ENCODE data around the gene HECTD4. TPM values are rescaled to one million over a fixed set of nuclear protein-coding genes. Genes with fewer than 3 reads are reported as not detected.

Gene HECTD4
- total RNA-seq, 2 donors from 2014 or later, result 51.3 to 76.7 TPM

- no peak for DNase-seq (ENCODE audit: low spot score)
- Mint-ChIP-seq H3K4me3 (no peak overlapping the region), H3K9me3 (no peaks in the 10 kb centered on the region), H3K4me1 (ENCODE audit: low read depth in 2 of 2) (peaks cover 0 to 16% of the 10 kb centered on the region in 2 donors), H3K27ac (no peak overlapping the region), H3K27me3 (no peaks in the 10 kb centered on the region), H3K36me3 (no peaks in the 10 kb centered on the region)
- no peak for ATAC-seq
Observed at GRCh38 chr12:112333019-112333418, 49.2 kb downstream of the HECTD4 start.

DNA sequence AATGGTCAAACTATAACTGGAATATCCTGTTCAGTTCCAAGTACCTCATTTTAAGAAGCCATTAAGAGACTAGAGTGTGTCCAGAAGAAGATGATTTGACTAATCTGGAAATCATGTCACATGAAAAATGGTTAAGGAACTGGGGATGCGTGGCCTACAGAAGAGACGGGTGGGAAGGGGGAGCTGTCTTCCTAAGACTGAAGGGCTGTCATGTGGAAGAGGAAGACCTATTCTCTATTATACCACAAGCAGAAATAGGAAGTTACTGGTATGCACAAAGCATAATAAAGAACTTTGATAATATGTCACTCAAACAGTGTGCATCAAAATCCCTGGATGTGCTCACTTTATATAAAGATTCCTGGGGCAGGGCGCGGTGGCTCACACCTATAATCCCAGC, 50.3 kb downstream of the HECTD4 start:
- no peaks in the 10 kb centered on the region for H3K9me3 Mint-ChIP-seq
- H3K36me3 Mint-ChIP-seq, result no peaks in the 10 kb centered on the region
- DNase-seq (ENCODE audit: low spot score), result no peak
- ATAC-seq, result no peak
- H3K4me1 Mint-ChIP-seq (ENCODE audit: low read depth in 2 of 2), result peaks cover 0 to 10% of the 10 kb centered on the region in 2 donors
- no peaks in the 10 kb centered on the region for H3K27me3 Mint-ChIP-seq
- H3K4me3 Mint-ChIP-seq, result no peak overlapping the region
- H3K27ac Mint-ChIP-seq, result no peak overlapping the region

DNA sequence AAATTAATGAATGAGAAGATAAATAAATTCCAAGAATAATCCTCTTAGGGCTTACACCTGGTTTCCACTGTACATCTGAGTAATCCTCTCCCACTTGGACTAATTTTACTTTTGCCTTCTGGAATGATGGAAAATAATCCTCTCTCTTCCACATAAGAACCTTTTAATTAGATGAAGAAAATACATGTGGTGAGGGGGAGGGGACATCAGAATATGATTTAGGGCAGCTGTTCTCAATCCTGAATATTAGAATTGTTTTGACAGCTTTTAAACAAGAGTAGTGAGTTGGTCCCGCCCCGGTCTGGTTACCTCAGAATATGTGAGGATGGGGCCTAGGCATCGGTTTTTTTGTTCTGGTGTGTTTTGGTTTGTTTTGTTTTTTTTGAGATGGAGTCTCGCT, 51.5 kb downstream of the HECTD4 start:
- no peak overlapping the region for H3K4me3 Mint-ChIP-seq
- DNase-seq (ENCODE audit: low spot score) (no peak), ATAC-seq (no peak)
- no peaks in the 10 kb centered on the region for H3K9me3 Mint-ChIP-seq
- H3K36me3 Mint-ChIP-seq, result no peaks in the 10 kb centered on the region
- H3K4me1 Mint-ChIP-seq (ENCODE audit: low read depth in 2 of 2), result peaks cover 0 to 10% of the 10 kb centered on the region in 2 donors
- no peak overlapping the region for H3K27ac Mint-ChIP-seq
- no peaks in the 10 kb centered on the region for H3K27me3 Mint-ChIP-seq

GRCh38 chr12:112328456-112329124, 53.6 kb downstream of the HECTD4 start:
- ATAC-seq (no peak), DNase-seq (ENCODE audit: low spot score) (no peak)
- Mint-ChIP-seq H3K27me3 (no peaks in the 10 kb centered on the region), H3K36me3 (no peaks in the 10 kb centered on the region), H3K4me3 (no peak overlapping the region), H3K4me1 (ENCODE audit: low read depth in 2 of 2) (peaks cover 7 to 9% of the 10 kb centered on the region in 2 donors), H3K27ac (no peak overlapping the region), H3K9me3 (no peaks in the 10 kb centered on the region)

GRCh38 chr12:112327209-112327938, 54.9 kb downstream of the HECTD4 start:
- DNase-seq (ENCODE audit: low spot score) (no peak), ATAC-seq (no peak)
- no peaks in the 10 kb centered on the region for H3K9me3 Mint-ChIP-seq
- no peaks in the 10 kb centered on the region for H3K36me3 Mint-ChIP-seq
- H3K27me3 Mint-ChIP-seq, result no peaks in the 10 kb centered on the region
- H3K4me3 Mint-ChIP-seq, result no peak overlapping the region
- H3K4me1 Mint-ChIP-seq (ENCODE audit: low read depth in 2 of 2), result peaks cover 7 to 12% of the 10 kb centered on the region in 2 donors
- no peak overlapping the region for H3K27ac Mint-ChIP-seq

DNA sequence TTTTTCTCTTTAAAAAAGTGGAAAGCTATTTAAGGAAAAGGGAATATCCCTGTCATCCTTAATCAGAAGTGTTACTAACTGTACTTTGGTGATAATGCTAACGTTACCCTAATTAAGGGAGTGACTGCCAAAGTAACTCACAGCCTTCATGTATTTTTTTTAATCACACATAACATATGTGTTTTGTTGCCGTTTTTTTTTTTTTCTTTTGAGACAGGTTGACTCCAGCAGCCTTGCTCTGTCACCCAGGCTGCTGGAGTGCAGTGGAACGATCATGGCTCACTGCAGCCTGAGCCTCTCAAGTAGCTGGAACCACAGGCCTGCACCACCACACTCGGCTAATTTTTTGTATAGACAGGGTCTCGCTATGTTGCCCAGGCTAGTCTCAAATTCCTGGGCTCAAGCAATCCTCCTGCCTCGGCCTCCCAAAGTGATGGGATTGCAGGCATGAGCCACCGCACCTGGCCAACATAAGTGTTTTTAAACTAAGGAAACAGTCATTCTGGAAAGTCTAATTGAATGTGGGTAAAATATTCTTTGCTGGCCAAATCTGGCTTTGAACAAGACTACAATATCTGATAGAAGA, 56.5 kb downstream of the HECTD4 start:
- ATAC-seq, result no peak
- no peaks in the 10 kb centered on the region for H3K9me3 Mint-ChIP-seq
- no peak overlapping the region for H3K4me3 Mint-ChIP-seq
- no peaks in the 10 kb centered on the region for H3K27me3 Mint-ChIP-seq
- H3K4me1 Mint-ChIP-seq (ENCODE audit: low read depth in 2 of 2), result peaks cover 7 to 12% of the 10 kb centered on the region in 2 donors
- no peaks in the 10 kb centered on the region for H3K36me3 Mint-ChIP-seq
- no peak overlapping the region for H3K27ac Mint-ChIP-seq
- DNase-seq (ENCODE audit: low spot score), result no peak

- Mint-ChIP-seq H3K9me3 (no peaks in the 10 kb centered on the region), H3K27me3 (no peaks in the 10 kb centered on the region), H3K27ac (no peak overlapping the region), H3K4me3 (no peak overlapping the region), H3K36me3 (no peaks in the 10 kb centered on the region), H3K4me1 (ENCODE audit: low read depth in 2 of 2) (peaks cover 7 to 12% of the 10 kb centered on the region in 2 donors)
- ATAC-seq, result no peak
- DNase-seq (ENCODE audit: low spot score), result no peak
Observed at GRCh38 chr12:112325157-112325556, 57.1 kb downstream of the HECTD4 start.

- Mint-ChIP-seq H3K27me3 (no peaks in the 10 kb centered on the region), H3K27ac (no peak overlapping the region), H3K4me1 (ENCODE audit: low read depth in 2 of 2) (peaks cover 7 to 10% of the 10 kb centered on the region in 2 donors), H3K9me3 (no peaks in the 10 kb centered on the region), H3K4me3 (no peak overlapping the region), H3K36me3 (no peaks in the 10 kb centered on the region)
- DNase-seq (ENCODE audit: low spot score) (no peak), ATAC-seq (no peak)
Observed at GRCh38 chr12:112322882-112323547, 59.2 kb downstream of the HECTD4 start.

- no peaks in the 10 kb centered on the region for H3K27me3 Mint-ChIP-seq
- no peak for DNase-seq (ENCODE audit: low spot score)
- H3K9me3 Mint-ChIP-seq, result no peaks in the 10 kb centered on the region
- no peak for ATAC-seq
- no peaks in the 10 kb centered on the region for H3K36me3 Mint-ChIP-seq
- H3K27ac Mint-ChIP-seq, result no peak overlapping the region
- no peak overlapping the region for H3K4me3 Mint-ChIP-seq
- peaks cover 7 to 10% of the 10 kb centered on the region in 2 donors for H3K4me1 Mint-ChIP-seq (ENCODE audit: low read depth in 2 of 2)
Observed at GRCh38 chr12:112322441-112322840, 59.8 kb downstream of the HECTD4 start.

- ATAC-seq (no peak), DNase-seq (ENCODE audit: low spot score) (no peak)
- Mint-ChIP-seq H3K4me3 (no peak overlapping the region), H3K9me3 (no peaks in the 10 kb centered on the region), H3K27ac (no peak overlapping the region), H3K36me3 (no peaks in the 10 kb centered on the region), H3K27me3 (no peaks in the 10 kb centered on the region), H3K4me1 (ENCODE audit: low read depth in 2 of 2) (peaks cover 7 to 13% of the 10 kb centered on the region in 2 donors)
Observed at GRCh38 chr12:112321245-112321644, 61.0 kb downstream of the HECTD4 start.

GRCh38 chr12:112319395-112319794, 62.8 kb downstream of the HECTD4 start:
- H3K4me1 Mint-ChIP-seq (ENCODE audit: low read depth in 2 of 2), result peaks cover 5 to 12% of the 10 kb centered on the region in 2 donors
- H3K27me3 Mint-ChIP-seq, result no peaks in the 10 kb centered on the region
- ATAC-seq, result no peak

GRCh38 chr12:112317481-112317880, 64.8 kb downstream of the HECTD4 start:
- DNase-seq (ENCODE audit: low spot score), result no peak
- ATAC-seq, result no peak
- H3K36me3 Mint-ChIP-seq, result peaks cover 5% of the 10 kb centered on the region
- H3K27me3 Mint-ChIP-seq, result no peaks in the 10 kb centered on the region
- H3K4me3 Mint-ChIP-seq, result no peak overlapping the region
- H3K4me1 Mint-ChIP-seq (ENCODE audit: low read depth in 2 of 2), result peaks cover 0 to 3% of the 10 kb centered on the region in 2 donors
- H3K9me3 Mint-ChIP-seq, result no peaks in the 10 kb centered on the region
- H3K27ac Mint-ChIP-seq, result no peak overlapping the region

More at GRCh38 chr12:112319395-112319794, 62.8 kb downstream of the HECTD4 start:
- no peak for DNase-seq (ENCODE audit: low spot score)
- H3K9me3 Mint-ChIP-seq, result no peaks in the 10 kb centered on the region
- H3K36me3 Mint-ChIP-seq, result no peaks in the 10 kb centered on the region
- no peak overlapping the region for H3K27ac Mint-ChIP-seq
- no peak overlapping the region for H3K4me3 Mint-ChIP-seq

GRCh38 chr12:112314981-112315380, 67.2 kb downstream of the HECTD4 start:
- no peak overlapping the region for H3K4me3 Mint-ChIP-seq
- H3K27ac Mint-ChIP-seq, result no peak overlapping the region
- H3K4me1 Mint-ChIP-seq (ENCODE audit: low read depth in 2 of 2), result peaks cover 3 to 4% of the 10 kb centered on the region in 2 donors
- ATAC-seq (no peak), DNase-seq (ENCODE audit: low spot score) (no peak)
- no peaks in the 10 kb centered on the region for H3K9me3 Mint-ChIP-seq
- H3K27me3 Mint-ChIP-seq, result no peaks in the 10 kb centered on the region
- H3K36me3 Mint-ChIP-seq, result peaks cover 6% of the 10 kb centered on the region

GRCh38 chr12:112309797-112310196, 72.4 kb downstream of the HECTD4 start:
- peak overlapping the region in 1 of 2 donors; percentile 21 for H3K27ac Mint-ChIP-seq
- DNase-seq (ENCODE audit: low spot score) (no peak), ATAC-seq (peak in 1 of 2 donors; percentile 85)
- peaks cover 8 to 18% of the 10 kb centered on the region in 2 donors for H3K4me1 Mint-ChIP-seq (ENCODE audit: low read depth in 2 of 2)
- H3K36me3 Mint-ChIP-seq, result peaks cover 27% of the 10 kb centered on the region
- H3K9me3 Mint-ChIP-seq, result no peaks in the 10 kb centered on the region
- H3K4me3 Mint-ChIP-seq, result no peak overlapping the region
- no peaks in the 10 kb centered on the region for H3K27me3 Mint-ChIP-seq

Measured in natural killer cell treated with Interleukin-12 subunit alpha and Interleukin-12 subunit beta and Interleukin-15 and Interleukin-18, amount 100 ng/mL, for 72 hours (primary cell).